Skeletal muscle satellite cell (primary cell): ENCODE measurements around the gene PPP1R12A.
"Not testable (repeated sequence)": the region's sequence is repeated elsewhere in the genome, so short reads cannot be mapped to it uniquely, and the experiment has no call there.

Source experiments
- H3K27me3 ChIP-seq: 2 replicates; pipeline ENCODE4 v1.7.0; 2013; ENCODE audit warnings: low read length; ENCODE audit not compliant: control insufficient read depth, insufficient read depth
- H3K36me3 ChIP-seq: 2 replicates; pipeline ENCODE4 v1.7.0; 2013; ENCODE audit warnings: mild to moderate bottlenecking, control low read depth, low read length; ENCODE audit not compliant: insufficient read depth
- H3K4me1 ChIP-seq: 2 replicates; pipeline ENCODE4 v1.7.0; 2013; ENCODE audit warnings: low read length; ENCODE audit not compliant: control insufficient read depth, insufficient read depth
- H3K4me2 ChIP-seq: 2 replicates; pipeline ENCODE4 v1.7.0; 2013; ENCODE audit warnings: mild to moderate bottlenecking, low read length
- H3K4me3 ChIP-seq: 2 replicates; pipeline ENCODE4 v1.7.0; 2013; ENCODE audit warnings: low read length
- H3K9ac ChIP-seq: 2 replicates; pipeline ENCODE4 v1.7.0; 2013; ENCODE audit warnings: mild to moderate bottlenecking, low read depth, low read length, moderate library complexity
- H3K9me3 ChIP-seq: replicated peaks from 2 replicates; pipeline ENCODE4 v1.7.0; 2013; ENCODE audit warnings: mild to moderate bottlenecking, control low read depth, low read length

Gene PPP1R12A

GRCh38 chr12:79886917-79887519 is 47.9 kb downstream of the PPP1R12A start:
- Histone ChIP-seq H3K36me3 (no peaks in the 10 kb centered on the region), H3K4me3 (no peak overlapping the region), H3K4me2 (no peak overlapping the region), H3K9ac (no peak overlapping the region), H3K27me3 (no peaks in the 10 kb centered on the region), H3K4me1 (peaks cover 31% of the 10 kb centered on the region), H3K9me3 (no peaks in the 10 kb centered on the region)

- H3K4me2 ChIP-seq, result no peak overlapping the region
- no peaks in the 10 kb centered on the region for H3K36me3 ChIP-seq
- no peaks in the 10 kb centered on the region for H3K9me3 ChIP-seq
- no peak overlapping the region for H3K9ac ChIP-seq
- H3K4me1 ChIP-seq, result peaks cover 31% of the 10 kb centered on the region
- H3K4me3 ChIP-seq, result no peak overlapping the region
- no peaks in the 10 kb centered on the region for H3K27me3 ChIP-seq
These were observed 48.9 kb downstream of the PPP1R12A start for GRCh38 chr12:79885911-79886490.

GRCh38 chr12:79884401-79885006 is 50.4 kb downstream of the PPP1R12A start:
- Histone ChIP-seq H3K4me2 (no peak overlapping the region), H3K4me3 (no peak overlapping the region), H3K27me3 (no peaks in the 10 kb centered on the region), H3K9me3 (no peaks in the 10 kb centered on the region), H3K9ac (no peak overlapping the region), H3K36me3 (no peaks in the 10 kb centered on the region), H3K4me1 (peaks cover 31% of the 10 kb centered on the region)

GRCh38 chr12:79883216-79883615 is 51.7 kb downstream of the PPP1R12A start:
- no peaks in the 10 kb centered on the region for H3K36me3 ChIP-seq
- H3K9ac ChIP-seq, result no peak overlapping the region

GRCh38 chr12:79881351-79881750 is 53.5 kb downstream of the PPP1R12A start:
- Histone ChIP-seq H3K4me2 (no peak overlapping the region), H3K9me3 (no peaks in the 10 kb centered on the region), H3K4me1 (peaks cover 28% of the 10 kb centered on the region), H3K36me3 (no peaks in the 10 kb centered on the region), H3K9ac (no peak overlapping the region), H3K4me3 (no peak overlapping the region), H3K27me3 (no peaks in the 10 kb centered on the region)

More at GRCh38 chr12:79883216-79883615, 51.7 kb downstream of the PPP1R12A start:
- Histone ChIP-seq H3K4me2 (peak overlapping the region; percentile 10), H3K9me3 (no peaks in the 10 kb centered on the region), H3K4me3 (no peak overlapping the region), H3K4me1 (peaks cover 31% of the 10 kb centered on the region), H3K27me3 (no peaks in the 10 kb centered on the region)

GRCh38 chr12:79878506-79878905 is 56.4 kb downstream of the PPP1R12A start:
- not testable (repeated sequence) for H3K4me2 ChIP-seq, H3K4me3 ChIP-seq, H3K9me3 ChIP-seq, H3K27me3 ChIP-seq, H3K9ac ChIP-seq, H3K36me3 ChIP-seq
- H3K4me1 ChIP-seq, result peaks cover 13% of the 10 kb centered on the region

GRCh38 chr12:79877246-79877645 is 57.7 kb downstream of the PPP1R12A start:
- Histone ChIP-seq H3K4me1 (no peaks in the 10 kb centered on the region), H3K4me2 (no peak overlapping the region), H3K27me3 (no peaks in the 10 kb centered on the region), H3K36me3 (peaks cover 6% of the 10 kb centered on the region), H3K9me3 (no peaks in the 10 kb centered on the region), H3K4me3 (no peak overlapping the region), H3K9ac (no peak overlapping the region)

- Histone ChIP-seq H3K4me2 (no peak overlapping the region), H3K4me1 (no peaks in the 10 kb centered on the region), H3K36me3 (peaks cover 22% of the 10 kb centered on the region), H3K4me3 (no peak overlapping the region), H3K9ac (no peak overlapping the region), H3K27me3 (no peaks in the 10 kb centered on the region), H3K9me3 (no peaks in the 10 kb centered on the region)
These were observed 60.2 kb downstream of the PPP1R12A start for GRCh38 chr12:79874665-79875064.

GRCh38 chr12:79873201-79873600 is 61.7 kb downstream of the PPP1R12A start:
- no peak overlapping the region for H3K4me3 ChIP-seq
- H3K27me3 ChIP-seq, result no peaks in the 10 kb centered on the region
- H3K9me3 ChIP-seq, result no peaks in the 10 kb centered on the region
- no peak overlapping the region for H3K4me2 ChIP-seq
- no peak overlapping the region for H3K9ac ChIP-seq
- H3K36me3 ChIP-seq, result peaks cover 32% of the 10 kb centered on the region
- H3K4me1 ChIP-seq, result no peaks in the 10 kb centered on the region

GRCh38 chr12:79871621-79872020 is 63.3 kb downstream of the PPP1R12A start:
- Histone ChIP-seq H3K4me2 (no peak overlapping the region), H3K9ac (no peak overlapping the region), H3K36me3 (peaks cover 45% of the 10 kb centered on the region), H3K9me3 (no peaks in the 10 kb centered on the region), H3K4me1 (no peaks in the 10 kb centered on the region), H3K4me3 (no peak overlapping the region), H3K27me3 (no peaks in the 10 kb centered on the region)

GRCh38 chr12:79870916-79871315 is 64.0 kb downstream of the PPP1R12A start:
- Histone ChIP-seq H3K27me3 (no peaks in the 10 kb centered on the region), H3K4me1 (no peaks in the 10 kb centered on the region), H3K4me3 (no peak overlapping the region), H3K36me3 (peaks cover 45% of the 10 kb centered on the region), H3K4me2 (no peak overlapping the region), H3K9me3 (no peaks in the 10 kb centered on the region), H3K9ac (no peak overlapping the region)

- no peaks in the 10 kb centered on the region for H3K9me3 ChIP-seq
- peaks cover 5% of the 10 kb centered on the region for H3K36me3 ChIP-seq
- no peak overlapping the region for H3K9ac ChIP-seq
- H3K27me3 ChIP-seq, result no peaks in the 10 kb centered on the region
- H3K4me2 ChIP-seq, result no peak overlapping the region
- no peak overlapping the region for H3K4me3 ChIP-seq
- peaks cover 11% of the 10 kb centered on the region for H3K4me1 ChIP-seq
These were observed 75.3 kb downstream of the PPP1R12A start for GRCh38 chr12:79859646-79860045.
